HepG2 (cell line): ENCODE results near the gene NPR3. TPM values are rescaled to one million over a fixed set of nuclear protein-coding genes. Genes with fewer than 3 reads are reported as not detected.

Source experiments
- ATAC-seq: fragments of 200-7000 bp; cut with Tn5 transposase; 3 replicates; pipeline ENCODE4 v1.9.1; 2020; ENCODE audit warnings: mild to moderate bottlenecking, moderate library complexity
- BruUV-seq: library from RNA; stranded (reverse); fragments of 400-500 nt; replicated peaks from 2 replicates; lab custom pipeline; 2021; lab: Mats Ljungman, UMichigan
- CTCF ChIA-PET: fragments of 300-600 bp; formaldehyde crosslinking; extraction: SDS; loops from one replicate; lab custom pipeline; 2021; ENCODE audit warnings: low total read pairs, inconsistent platforms, low intra/inter-chr PET ratio; lab: Yijun Ruan, JAX
- POLR2A ChIA-PET: fragments of 350-600 bp; sonication (Branson Sonifier 250); formaldehyde crosslinking; loops from one replicate; lab custom pipeline; 2020; ENCODE audit warnings: antibody characterized with exemption, inconsistent platforms; lab: Yijun Ruan, JAX
- DNase-seq: peaks from one replicate; pipeline ENCODE4 v3.0.0-alpha.2; 2015; ENCODE audit warnings: low spot score
- FAIRE-seq: peaks from 3 replicates; lab custom pipeline; 2011; peaks lifted over from hg19 to GRCh38; lab: Jason Lieb, UNC
- H2AFZ ChIP-seq: one replicate; pipeline ENCODE4 v1.6.1; 2011; ENCODE audit warnings: low read length, inconsistent platforms
- H3K27ac ChIP-seq: fragments of 300-600 bp; 3 replicates; pipeline ENCODE4 v1.8.0; 2011; ENCODE audit warnings: mixed run types, mild to moderate bottlenecking, mixed read lengths, low read length, inconsistent platforms; ENCODE audit not compliant: insufficient read depth; ENCODE audit errors: extremely low read length
- H3K27me3 ChIP-seq, 2 experiments: fragments of 200-600 bp in 1 of 2; 2 replicates in 1 of 2; 3 replicates in 1 of 2; pipeline versions ENCODE4 v1.6.0 to v1.8.0; 2011; ENCODE audit warnings: low read length in 2 of 2, mild to moderate bottlenecking in 2 of 2, moderate library complexity in 2 of 2, inconsistent platforms in 1 of 2; ENCODE audit not compliant: insufficient read depth in 2 of 2, control insufficient read depth in 1 of 2
- H3K36me3 ChIP-seq, 2 experiments: fragments of 200-600 bp in 1 of 2; replicated peaks in 1 of 2; 2 replicates in 1 of 2; 3 replicates in 1 of 2; pipeline versions ENCODE4 v1.5.1 to v1.8.0; 2011; ENCODE audit warnings: low read length in 2 of 2, inconsistent platforms in 1 of 2; ENCODE audit not compliant: insufficient read depth in 2 of 2, control insufficient read depth in 1 of 2
- H3K4me1 ChIP-seq: 2 replicates; pipeline ENCODE4 v1.5.1; 2012; ENCODE audit warnings: low read length, inconsistent platforms; ENCODE audit not compliant: insufficient read depth
- H3K4me2 ChIP-seq: 2 replicates; pipeline ENCODE4 v1.6.0; 2011; ENCODE audit warnings: low read depth, low read length, inconsistent platforms
- H3K4me3 ChIP-seq, 3 experiments: fragments of 200-600 bp in 1 of 3; sonication (generic), shearing (Covaris generic) in 1 of 3; replicated peaks in 1 of 3; 2 replicates each; pipeline ENCODE4 v1.5.1; 2011 to 2016; ENCODE audit warnings: low read length in 3 of 3, inconsistent platforms in 2 of 3, low read depth in 2 of 3, mild to moderate bottlenecking in 2 of 3, control low read depth in 1 of 3, mixed read lengths in 1 of 3; ENCODE audit not compliant: insufficient read depth in 1 of 3
- H3K79me2 ChIP-seq: one replicate; pipeline ENCODE4 v1.6.1; 2011; ENCODE audit warnings: low read length, inconsistent platforms; ENCODE audit not compliant: insufficient read depth
- H3K9ac ChIP-seq: 2 replicates; pipeline ENCODE4 v1.6.0; 2011; ENCODE audit warnings: mild to moderate bottlenecking, low read depth, low read length, inconsistent platforms; ENCODE audit not compliant: insufficient read depth
- H3K9me3 ChIP-seq: 2 replicates; pipeline ENCODE4 v1.5.1; 2012; ENCODE audit warnings: mild to moderate bottlenecking, low read length
- H4K20me1 ChIP-seq: 2 replicates; pipeline ENCODE4 v1.6.0; 2011; ENCODE audit warnings: inconsistent platforms, mild to moderate bottlenecking, low read length, moderate library complexity; ENCODE audit not compliant: insufficient read depth
- ARNTL ChIP-seq: sonication (generic); formaldehyde crosslinking; IDR thresholded peaks from 2 replicates; pipeline ENCODE4 v1.4.0; 2020; ENCODE audit warnings: mild to moderate bottlenecking, missing genetic modification reagents
- ATF5 ChIP-seq: sonication (generic); formaldehyde crosslinking; IDR thresholded peaks from 2 replicates; pipeline ENCODE4 v1.4.0; 2020; ENCODE audit warnings: mild to moderate bottlenecking, low read depth, missing genetic modification reagents
- CSRNP2 ChIP-seq: sonication (generic); formaldehyde crosslinking; conservative IDR thresholded peaks from 2 replicates; pipeline ENCODE4 v1.8.0; 2022; ENCODE audit warnings: low read depth, missing genetic modification reagents
- EHMT2 ChIP-seq: fragments of 200-600 bp; sonication (generic); IDR thresholded peaks from 2 replicates; pipeline ENCODE4 v1.7.0; 2017; ENCODE audit warnings: antibody characterized with exemption, low read depth, low read length, borderline replicate concordance
- GATAD1 ChIP-seq: IDR thresholded peaks from 2 replicates; pipeline ENCODE4 v1.6.1; 2016; ENCODE audit warnings: missing genetic modification reagents, missing compliant biosample characterization
- GPN1 ChIP-seq: sonication (generic); formaldehyde crosslinking; IDR thresholded peaks from 2 replicates; pipeline ENCODE4 v1.5.1; 2020; ENCODE audit warnings: missing genetic modification reagents, borderline replicate concordance
- HHEX ChIP-seq: IDR thresholded peaks from 2 replicates; pipeline ENCODE4 v1.6.1; 2016; ENCODE audit warnings: control low read depth
- HNF4A ChIP-seq: sonication (generic); formaldehyde crosslinking; IDR thresholded peaks from 2 replicates; pipeline ENCODE4 v1.4.0; 2020; ENCODE audit warnings: missing genetic modification reagents
- JARID2 ChIP-seq: sonication (generic); formaldehyde crosslinking; IDR thresholded peaks from 2 replicates; pipeline ENCODE4 v1.8.1; 2023; ENCODE audit warnings: missing genetic modification reagents, inconsistent platforms; ENCODE audit not compliant: insufficient replicate concordance
- KLF13 ChIP-seq: sonication (generic); formaldehyde crosslinking; IDR thresholded peaks from 2 replicates; pipeline ENCODE4 v1.4.0; 2020; ENCODE audit warnings: mild to moderate bottlenecking, missing genetic modification reagents
- POLR2G ChIP-seq: fragments of 200-400 bp; formaldehyde crosslinking; IDR thresholded peaks from 2 replicates; pipeline ENCODE4 v1.6.1; 2018; ENCODE audit warnings: mild to moderate bottlenecking, low read depth, low read length, moderate library complexity
- PPARG ChIP-seq: conservative IDR thresholded peaks from 2 replicates; pipeline ENCODE4 v1.6.1; 2016; ENCODE audit warnings: missing biosample characterization, missing genetic modification reagents
- SALL2 ChIP-seq: sonication (generic); formaldehyde crosslinking; IDR thresholded peaks from 2 replicates; pipeline ENCODE4 v1.8.1; 2023; ENCODE audit warnings: mild to moderate bottlenecking, missing genetic modification reagents, inconsistent platforms
- ZNF362 ChIP-seq: sonication (generic); formaldehyde crosslinking; IDR thresholded peaks from 2 replicates; pipeline ENCODE4 v1.4.0; 2020; ENCODE audit warnings: missing genetic modification reagents, mild to moderate bottlenecking, borderline replicate concordance
- ZNF782 ChIP-seq: sonication (generic); formaldehyde crosslinking; IDR thresholded peaks from 2 replicates; pipeline ENCODE4 v1.4.0; 2020; ENCODE audit warnings: missing genetic modification reagents, mild to moderate bottlenecking, borderline replicate concordance
- WGBS: methylation state at CpG from one replicate; pipeline ENCODE4 v1.1.6; 2017; ENCODE audit warnings: low lambda C conversion rate; 5-methylcytosine and 5-hydroxymethylcytosine counted together
- in situ Hi-C: cut with HindIII; loops from 2 replicates; pipeline ENCODE4 v1.10.0; 2017; ENCODE audit warnings: low pct_unique_long_range_greater_than_20kb; ENCODE audit not compliant: extremely low pct_ligation_motif_present
- intact Hi-C: fragments of 100-400 bp; cut with micrococcal nuclease; formaldehyde crosslinking; loops from one replicate; pipeline ENCODE4 v1.10.0; 2022; ENCODE audit not compliant: unreplicated experiment
- polyA plus RNA-seq, 8 experiments: library from polyadenylated mRNA; depleted of rRNA in 3 of 8; stranded (reverse) in 7 of 8; unstranded in 1 of 8; fragments of >200 nt; fragmentation: Illumina TruSeq in 4 of 8; extraction: Trizol in 4 of 8; gene quantifications; 2 replicates each; pipeline versions ENCODE4 v1.2.1 to v1.2.3, GENCODE V29; 2011 to 2016; ENCODE audit warnings: low read depth in 4 of 8, missing spikeins in 1 of 8, mixed read lengths in 1 of 8; ENCODE audit not compliant: insufficient read depth in 1 of 8
- total RNA-seq, 5 experiments: library from RNA; depleted of rRNA; stranded (reverse); fragments of >200 nt; fragmentation: Illumina TruSeq; extraction: Trizol; gene quantifications; 2 replicates each; pipeline ENCODE4 v1.2.3, GENCODE V29; 2016; ENCODE audit warnings: low read depth in 1 of 5

Gene NPR3
- total and polyA plus RNA-seq, 2 of the 13 experiments (the other 11 are each of a cell fraction or from before 2014, with no cell fraction given): 0.01 TPM; not detected in 1

GRCh38 chr5:32777222-32777621, 66.1 kb downstream of the NPR3 start (continued):
- TF ChIP-seq GPN1 (CRISPR knock-in tag) (no peak), ARNTL (CRISPR knock-in tag) (no peak)

- Histone ChIP-seq H3K9me3 (no peaks in the 10 kb centered on the region), H3K9ac (no peak overlapping the region), H3K4me2 (no peak overlapping the region), H3K79me2 (no peaks in the 10 kb centered on the region), H4K20me1 (no peaks in the 10 kb centered on the region), H3K4me1 (peaks cover 26% of the 10 kb centered on the region), H3K36me3 (no peaks in the 10 kb centered on the region), H2AFZ (no peak overlapping the region), H3K4me3 (no peak overlapping the region), H3K27ac (no peak overlapping the region), H3K27me3 (no peaks in the 10 kb centered on the region; a peak in 1 of 5 replicates)
- no peak for FAIRE-seq
- BruUV-seq: no TSS peak
- DNase-seq: no peak
- intact Hi-C loops (no loop called here), in situ Hi-C loops (no loop called here)
- TF ChIP-seq ZNF782 (CRISPR knock-in tag) (no peak), EHMT2 (no peak), SALL2 (no peak), JARID2 (no peak), GATAD1 (CRISPR knock-in tag) (no peak), KLF13 (no peak), HHEX (no peak)
- 0% methylated on average over 2 of the region's 2 CpGs for whole genome bisulfite sequencing
- ATAC-seq: no peak
- ChIA-PET CTCF (no interaction called here), POLR2A (no interaction called here)
These were observed 66.6 kb downstream of the NPR3 start for GRCh38 chr5:32777733-32778132.

- peak; percentile 76 for ATAC-seq
- ChIA-PET CTCF (no interaction called here), POLR2A (no interaction called here)
- TF ChIP-seq POLR2G (no peak), PPARG (peak; percentile 94), HNF4A (CRISPR knock-in tag) (peak; percentile 49; the same call in 1 of the 2 replicates), ZNF362 (no peak), ATF5 (CRISPR knock-in tag) (no peak), CSRNP2 (CRISPR knock-in tag) (no peak)
These were observed 67.3 kb downstream of the NPR3 start for GRCh38 chr5:32778403-32778802.

More at GRCh38 chr5:32778403-32778802, 67.3 kb downstream of the NPR3 start:
- in situ Hi-C loops: no loop called here
- no peaks in the 10 kb centered on the region for H3K36me3 ChIP-seq
- no peak overlapping the region for H3K4me3 ChIP-seq
- 0 out of 2 replicates have a peak overlapping the region, but pooled peaks have one; percentile 18 for H3K4me2 ChIP-seq
- no peak overlapping the region for H3K27ac ChIP-seq
- intact Hi-C loops: no loop called here
- no peak overlapping the region for H3K9ac ChIP-seq
- H4K20me1 ChIP-seq: no peaks in the 10 kb centered on the region
- no TSS peak for BruUV-seq
- no peaks in the 10 kb centered on the region for H3K9me3 ChIP-seq
- no peak overlapping the region for H2AFZ ChIP-seq
- no peaks in the 10 kb centered on the region for H3K79me2 ChIP-seq
- WGBS: 4% methylated on average over 2 of the region's 2 CpGs
- DNase-seq: no peak
- FAIRE-seq: peak; percentile 32
- H3K27me3 ChIP-seq: no peaks in the 10 kb centered on the region; a peak in 1 of 5 replicates
- peaks cover 26% of the 10 kb centered on the region for H3K4me1 ChIP-seq
